HFF-Myc (cell line): ENCODE measurements around the gene CYB561D2.
A peak's percentile ranks its signal among the peaks of the same experiment; 100 is the strongest.

ENCODE experiments used
- DNase-seq: peaks from one replicate; pipeline ENCODE4 v3.0.0-alpha.2; 2011; ENCODE audit warnings: low read depth; ENCODE audit errors: extremely low read depth
- H3K4me3 ChIP-seq: replicated peaks from 2 replicates; pipeline ENCODE4 v1.5.1; 2011; ENCODE audit warnings: low read depth, mild to moderate bottlenecking, control low read depth, low read length
- TF ChIP-seq, protein P1 (sequence below): IDR thresholded peaks from 2 replicates; pipeline ENCODE4 v1.5.1; 2012; ENCODE audit warnings: mild to moderate bottlenecking, low read depth, low read length, control low read depth; ENCODE audit errors: missing control alignments

The CYB561D2 gene

DNA sequence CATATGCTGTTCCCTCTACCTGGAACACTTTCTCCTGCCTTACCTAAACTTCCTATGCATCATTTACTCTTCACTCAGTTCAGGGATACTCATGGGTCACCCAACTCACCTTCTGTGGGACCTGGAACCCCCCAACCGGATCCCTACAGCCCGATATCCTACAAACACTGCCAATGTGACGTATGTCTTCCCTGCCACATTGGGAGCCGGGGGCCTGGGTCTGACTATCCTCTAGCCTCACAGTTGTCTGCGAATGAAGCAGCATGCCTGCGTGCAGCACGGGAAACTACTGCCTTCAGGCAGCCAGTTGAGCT lies 492 bp upstream of the CYB561D2 start:
- TF ChIP-seq, protein P1, sequence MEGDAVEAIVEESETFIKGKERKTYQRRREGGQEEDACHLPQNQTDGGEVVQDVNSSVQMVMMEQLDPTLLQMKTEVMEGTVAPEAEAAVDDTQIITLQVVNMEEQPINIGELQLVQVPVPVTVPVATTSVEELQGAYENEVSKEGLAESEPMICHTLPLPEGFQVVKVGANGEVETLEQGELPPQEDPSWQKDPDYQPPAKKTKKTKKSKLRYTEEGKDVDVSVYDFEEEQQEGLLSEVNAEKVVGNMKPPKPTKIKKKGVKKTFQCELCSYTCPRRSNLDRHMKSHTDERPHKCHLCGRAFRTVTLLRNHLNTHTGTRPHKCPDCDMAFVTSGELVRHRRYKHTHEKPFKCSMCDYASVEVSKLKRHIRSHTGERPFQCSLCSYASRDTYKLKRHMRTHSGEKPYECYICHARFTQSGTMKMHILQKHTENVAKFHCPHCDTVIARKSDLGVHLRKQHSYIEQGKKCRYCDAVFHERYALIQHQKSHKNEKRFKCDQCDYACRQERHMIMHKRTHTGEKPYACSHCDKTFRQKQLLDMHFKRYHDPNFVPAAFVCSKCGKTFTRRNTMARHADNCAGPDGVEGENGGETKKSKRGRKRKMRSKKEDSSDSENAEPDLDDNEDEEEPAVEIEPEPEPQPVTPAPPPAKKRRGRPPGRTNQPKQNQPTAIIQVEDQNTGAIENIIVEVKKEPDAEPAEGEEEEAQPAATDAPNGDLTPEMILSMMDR, result no peak
- H3K4me3 ChIP-seq, result peak overlapping the region; percentile 75
- DNase-seq, result no peak

DNA sequence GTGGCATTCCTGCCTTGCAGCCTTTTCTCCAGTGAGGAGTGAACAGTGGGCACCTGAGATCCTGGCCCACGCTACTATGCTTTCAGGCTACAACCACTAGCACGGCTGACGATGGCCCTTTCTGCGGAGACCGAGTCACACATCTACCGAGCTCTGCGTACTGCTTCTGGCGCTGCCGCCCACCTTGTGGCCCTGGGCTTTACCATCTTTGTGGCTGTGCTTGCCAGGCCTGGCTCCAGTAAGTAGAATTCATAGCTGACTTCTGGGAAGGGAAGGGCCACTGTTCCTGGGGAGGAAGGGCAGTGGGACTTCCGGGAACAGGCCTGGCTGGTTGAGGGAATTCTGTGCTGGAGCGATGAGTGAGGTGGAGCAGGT lies 648 bp downstream of the CYB561D2 start:
- H3K4me3 ChIP-seq, result peak overlapping the region; percentile 75
- no peak for DNase-seq
- TF ChIP-seq, protein P1, result no peak

DNA sequence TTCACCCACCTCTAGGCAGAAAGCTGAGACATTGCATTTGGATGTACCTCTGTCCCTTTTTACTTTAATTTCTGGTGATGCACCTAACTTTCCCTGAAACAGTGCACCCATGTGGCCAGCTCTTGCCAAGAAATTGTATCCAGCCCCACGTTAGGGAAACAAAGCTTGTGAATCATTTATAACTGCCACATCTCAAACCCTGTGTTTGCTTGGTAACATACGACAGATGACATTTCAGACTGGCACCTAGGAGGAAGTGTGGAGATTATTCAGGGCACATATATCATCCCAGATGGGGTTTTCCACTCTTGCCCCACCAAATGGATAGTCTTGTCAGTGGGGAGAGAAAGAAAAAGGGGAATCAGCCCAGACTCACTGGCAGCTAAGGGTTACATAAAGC lies 2.1 kb downstream of the CYB561D2 start:
- no peak for DNase-seq
- no peak overlapping the region for H3K4me3 ChIP-seq
- TF ChIP-seq, protein P1, result peak; percentile 20

DNA sequence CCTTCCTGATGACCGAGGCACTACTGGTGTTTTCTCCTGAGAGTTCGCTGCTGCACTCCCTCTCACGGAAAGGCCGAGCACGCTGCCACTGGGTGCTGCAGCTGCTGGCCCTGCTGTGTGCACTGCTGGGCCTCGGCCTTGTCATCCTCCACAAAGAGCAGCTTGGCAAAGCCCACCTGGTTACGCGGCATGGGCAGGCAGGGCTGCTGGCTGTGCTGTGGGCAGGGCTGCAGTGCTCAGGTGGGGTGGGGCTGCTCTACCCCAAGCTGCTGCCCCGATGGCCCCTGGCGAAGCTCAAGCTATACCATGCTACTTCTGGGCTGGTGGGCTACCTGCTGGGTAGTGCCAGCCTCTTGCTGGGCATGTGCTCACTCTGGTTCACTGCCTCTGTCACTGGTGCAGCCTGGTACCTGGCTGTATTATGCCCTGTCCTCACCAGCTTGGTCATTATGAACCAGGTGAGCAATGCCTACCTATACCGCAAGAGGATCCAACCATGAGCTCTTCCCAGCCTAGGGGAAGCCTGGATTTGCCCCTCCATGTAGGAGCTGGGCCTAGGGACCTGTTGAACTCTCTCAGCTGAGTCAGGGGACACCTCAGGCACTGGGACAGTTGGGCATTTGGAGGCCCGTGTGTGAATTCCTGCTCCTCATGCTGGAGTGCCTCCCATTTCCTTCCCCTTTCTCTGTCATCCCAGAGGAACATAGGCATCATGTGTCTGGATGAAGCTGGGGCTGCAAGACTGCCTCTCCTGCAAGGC lies 2.8 kb downstream of the CYB561D2 start:
- H3K4me3 ChIP-seq, result no peak overlapping the region
- DNase-seq, result no peak
- TF ChIP-seq, protein P1, result no peak

DNA sequence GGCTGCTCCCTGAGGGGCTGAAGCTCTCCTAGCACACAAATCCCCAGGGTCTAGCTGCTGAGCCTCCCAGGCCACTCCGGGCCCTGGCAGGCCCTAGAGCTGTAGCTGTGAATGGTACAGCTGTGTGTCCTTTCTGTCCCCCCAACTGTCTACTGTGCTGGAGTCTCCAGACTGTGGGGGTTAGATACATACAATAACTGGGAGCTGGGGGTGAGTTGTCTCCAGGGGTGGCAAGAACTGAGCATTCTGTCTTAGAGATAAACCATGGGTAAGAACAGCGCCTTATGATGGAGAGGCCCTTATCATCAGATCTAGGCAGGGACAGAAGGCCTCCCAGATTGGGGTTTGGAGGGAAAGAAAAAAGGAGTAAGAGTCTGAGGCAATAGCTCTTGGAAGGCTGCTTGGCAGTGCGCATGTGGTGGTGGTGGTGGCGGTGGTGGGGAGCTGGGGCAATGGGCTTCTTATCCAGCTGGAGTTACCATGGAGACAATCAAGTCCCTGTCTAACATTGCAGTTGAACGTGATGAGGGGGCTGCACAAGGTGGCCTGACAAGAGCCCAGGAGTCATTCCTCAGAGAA lies 3.6 kb downstream of the CYB561D2 start:
- TF ChIP-seq, protein P1, result no peak
- H3K4me3 ChIP-seq, result no peak overlapping the region
- no peak for DNase-seq

DNA sequence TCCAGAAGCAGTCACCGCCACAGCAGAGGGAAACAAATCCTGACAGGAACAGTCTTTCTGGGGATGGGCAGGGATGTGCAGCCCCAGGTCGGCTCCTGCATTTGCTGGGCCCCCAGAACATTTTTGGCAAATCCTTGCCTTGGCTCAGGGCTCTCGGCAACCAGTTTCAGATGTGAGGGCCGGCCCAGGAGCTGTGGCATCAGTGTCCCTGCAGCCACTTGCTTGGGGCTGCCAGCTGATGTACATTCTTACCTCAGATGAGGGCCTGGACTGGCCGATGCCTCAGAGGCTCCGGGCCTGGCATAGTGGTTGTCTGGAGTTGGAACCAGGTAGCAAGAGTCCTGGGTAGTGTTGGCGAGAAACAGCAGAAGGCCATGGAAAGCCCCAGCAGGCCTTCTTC lies 4.2 kb downstream of the CYB561D2 start:
- TF ChIP-seq, protein P1, result no peak
- H3K4me3 ChIP-seq, result no peak overlapping the region
- DNase-seq, result no peak
